HG03045 (cell line): ENCODE results near the gene ELFN2.

Source experiments
- ATAC-seq: cut with Tn5 transposase; IDR thresholded peaks from one replicate; pipeline ENCODE4 v1.9.1; 2021; ENCODE audit warnings: mild to moderate bottlenecking, moderate library complexity; ENCODE audit not compliant: unreplicated experiment

Gene ELFN2

GRCh38 chr22:37318364-37319109, 108.7 kb downstream of the ELFN2 start:
- no peak for ATAC-seq
